Gastroesophageal sphincter (tissue), 4 donors: ENCODE results near the gene TMCO6. TPM values are rescaled to one million over a fixed set of nuclear protein-coding genes. Genes with fewer than 3 reads are reported as not detected.
"Not testable (repeated sequence)": the region's sequence is repeated elsewhere in the genome, so short reads cannot be mapped to it uniquely, and the experiment has no call there.

Source experiments
- ATAC-seq: fragments of 150-250 bp; one replicate; pipeline ENCODE4 v1.9.1; 2016; ENCODE audit warnings: mild to moderate bottlenecking, moderate library complexity
- H3K27ac ChIP-seq, 4 donors: fragments of 200-600 bp; sonication (generic) in 3 of 4; 1 replicate in 3 of 4; 2 replicates in 1 of 4; pipeline ENCODE4 v1.5.1; 2016 to 2019
- H3K27me3 ChIP-seq: fragments of 200-600 bp; sonication (generic); one replicate; pipeline ENCODE4 v1.5.1; 2019
- H3K36me3 ChIP-seq, 2 donors: fragments of 200-600 bp; sonication (generic); one replicate each; pipeline ENCODE4 v1.5.1; 2019; ENCODE audit warnings: control low read depth in 1 of 2
- H3K4me1 ChIP-seq, 3 donors: fragments of 200-600 bp; sonication (generic); 1 replicate in 2 of 3; 2 replicates in 1 of 3; pipeline ENCODE4 v1.5.1; 2016 to 2019; ENCODE audit warnings: control low read depth in 2 of 3
- H3K4me3 ChIP-seq, 2 donors: fragments of 200-600 bp; sonication (generic); one replicate each; pipeline ENCODE4 v1.5.1; 2019; ENCODE audit warnings: mild to moderate bottlenecking in 1 of 2, moderate library complexity in 1 of 2
- H3K9me3 ChIP-seq, 3 donors: fragments of 200-600 bp; sonication (generic); one replicate each; pipeline ENCODE4 v1.5.1; 2017 to 2019; ENCODE audit warnings: control low read depth in 2 of 3
- CTCF ChIP-seq, 4 experiments: fragments of 200-600 bp in 2 of 4; fragments of 450-650 bp in 2 of 4; sonication (generic) in 1 of 4; IDR thresholded peaks; one replicate each; pipeline ENCODE4 v1.5.1; 2017 to 2019; ENCODE audit warnings: antibody characterized with exemption in 4 of 4, mild to moderate bottlenecking in 2 of 4, moderate library complexity in 2 of 4
- EP300 ChIP-seq: sonication (generic); formaldehyde crosslinking; IDR thresholded peaks from one replicate; pipeline ENCODE4 v1.6.1; 2017; ENCODE audit warnings: antibody characterized with exemption, mild to moderate bottlenecking
- POLR2A ChIP-seq, 2 donors: fragments of 450-650 bp; IDR thresholded peaks; one replicate each; pipeline ENCODE4 v1.6.1; 2017; ENCODE audit warnings: antibody characterized with exemption in 2 of 2, mild to moderate bottlenecking in 2 of 2, moderate library complexity in 1 of 2
- POLR2AphosphoS5 ChIP-seq: sonication (generic); formaldehyde crosslinking; IDR thresholded peaks from one replicate; pipeline ENCODE4 v1.6.1; 2017; ENCODE audit warnings: antibody characterized with exemption
- WGBS, 2 donors: methylation state at CpG; one replicate each; pipeline ENCODE4 v1.1.5; 2018; ENCODE audit warnings: low coverage in 1 of 2; 5-methylcytosine and 5-hydroxymethylcytosine counted together
- total RNA-seq, 4 donors: library from RNA; depleted of rRNA; stranded (reverse); fragments of >200 nt; gene quantifications; one replicate each; pipeline ENCODE4 v1.1.0, GENCODE V29; 2016

Gene TMCO6
- total RNA-seq, 4 donors from 2014 or later, result 10.9 to 72.1 (median 26.7) TPM

- H3K4me3 ChIP-seq, result no peak overlapping the region
- peak; percentile 54 for ATAC-seq
- no peaks in the 10 kb centered on the region for H3K4me1 ChIP-seq
- no peak overlapping the region for H3K27ac ChIP-seq
- 65 to 96% methylated on average over 3 to 4 of the region's 5 CpGs for WGBS, 2 donors
- H3K27me3 ChIP-seq, result peaks cover 5% of the 10 kb centered on the region
- no peaks in the 10 kb centered on the region for H3K9me3 ChIP-seq
- no peaks in the 10 kb centered on the region for H3K36me3 ChIP-seq
- TF ChIP-seq POLR2AphosphoS5 (no peak), CTCF (IDR thresholded peaks at IDR 0.05) (no peak), EP300 (no peak), POLR2A (IDR thresholded peaks at IDR 0.05) (no peak)
These were observed 43.5 kb upstream of the TMCO6 start for GRCh38 chr5:140595538-140596300.

- H3K27me3 ChIP-seq, result peaks cover 5% of the 10 kb centered on the region
- no peaks in the 10 kb centered on the region for H3K36me3 ChIP-seq
- no peaks in the 10 kb centered on the region for H3K9me3 ChIP-seq
- no peak for ATAC-seq
- no peaks in the 10 kb centered on the region for H3K4me1 ChIP-seq
- no peak overlapping the region for H3K27ac ChIP-seq
- H3K4me3 ChIP-seq, result no peak overlapping the region
- 20% methylated on average over 1 of the region's 1 CpG; no CpG with 5 or more reads in 1 of the 2 donors for WGBS, 2 donors
- TF ChIP-seq POLR2AphosphoS5 (no peak), POLR2A (IDR thresholded peaks at IDR 0.05) (no peak), EP300 (no peak), CTCF (IDR thresholded peaks at IDR 0.05) (no peak)
These were observed 42.9 kb upstream of the TMCO6 start for GRCh38 chr5:140596321-140596741.

- no peak overlapping the region for H3K27ac ChIP-seq
- ATAC-seq, result no peak
- no peak overlapping the region for H3K4me3 ChIP-seq
- H3K9me3 ChIP-seq, result no peaks in the 10 kb centered on the region
- peaks cover 5% of the 10 kb centered on the region for H3K27me3 ChIP-seq
- 43 to 61% methylated on average over 1 to 2 of the region's 2 CpGs for WGBS, 2 donors
- no peak for TF ChIP-seq POLR2AphosphoS5
- TF ChIP-seq EP300, result no peak
- TF ChIP-seq POLR2A (IDR thresholded peaks at IDR 0.05), result no peak
- TF ChIP-seq CTCF (IDR thresholded peaks at IDR 0.05), result no peak
- H3K4me1 ChIP-seq, result no peaks in the 10 kb centered on the region
- no peaks in the 10 kb centered on the region for H3K36me3 ChIP-seq
These were observed 40.4 kb upstream of the TMCO6 start for GRCh38 chr5:140598836-140599235.

GRCh38 chr5:140600096-140600495 lies 39.2 kb upstream of the TMCO6 start:
- H3K4me3 ChIP-seq, result no peak overlapping the region
- no peaks in the 10 kb centered on the region for H3K27me3 ChIP-seq
- ATAC-seq, result no peak
- H3K9me3 ChIP-seq, result no peaks in the 10 kb centered on the region
- TF ChIP-seq EP300 (no peak), POLR2AphosphoS5 (no peak), POLR2A (IDR thresholded peaks at IDR 0.05) (no peak), CTCF (IDR thresholded peaks at IDR 0.05) (no peak)
- H3K4me1 ChIP-seq, result no peaks in the 10 kb centered on the region
- H3K27ac ChIP-seq, result no peak overlapping the region
- H3K36me3 ChIP-seq, result no peaks in the 10 kb centered on the region

- H3K4me1 ChIP-seq, result no peaks in the 10 kb centered on the region
- ATAC-seq, result no peak
- no peaks in the 10 kb centered on the region for H3K9me3 ChIP-seq
- no peaks in the 10 kb centered on the region for H3K36me3 ChIP-seq
- WGBS, 2 donors, result 69 to 77% methylated on average over 3 to 4 of the region's 4 CpGs
- H3K27ac ChIP-seq, result peak overlapping the region in 2 of 4 donors; percentile 7 to 32
- H3K4me3 ChIP-seq, result no peak overlapping the region
- no peak for TF ChIP-seq POLR2AphosphoS5
- no peak for TF ChIP-seq EP300
- TF ChIP-seq CTCF (IDR thresholded peaks at IDR 0.05), result no peak
- no peak for TF ChIP-seq POLR2A (IDR thresholded peaks at IDR 0.05)
- no peaks in the 10 kb centered on the region for H3K27me3 ChIP-seq
These were observed 37.1 kb upstream of the TMCO6 start for GRCh38 chr5:140602147-140602546.

GRCh38 chr5:140603446-140603698 lies 35.9 kb upstream of the TMCO6 start:
- not testable (repeated sequence) for H3K27me3 ChIP-seq, H3K4me3 ChIP-seq, H3K36me3 ChIP-seq, H3K9me3 ChIP-seq, H3K27ac ChIP-seq, ATAC-seq, H3K4me1 ChIP-seq
- WGBS, 2 donors, result 100% methylated on average over 3 to 4 of the region's 4 CpGs
